Measurements from ENCODE around the gene ARL15. TPM values are rescaled to one million over a fixed set of nuclear protein-coding genes. Genes with fewer than 3 reads are reported as not detected.

Gene ARL15
- total and polyA plus RNA-seq, 9 of the 15 experiments (the other 6 are each of a cell fraction or from before 2014, with no cell fraction given), result 18.5 to 80.4 (median 57.0) TPM

GRCh38 chr5:54310433-54311175 lies at the start of gene ARL15 (continued):
- TF ChIP-seq UBTF (IDR thresholded peaks at IDR 0.05; ENCODE audit: borderline replicate concordance in 1 of 2, low read depth in 2 of 2, low read length in 2 of 2) (peak; percentile 36 to 76; a peak in 1 of 4 replicates), MAX (CRISPR knock-in tag; IDR thresholded peaks at IDR 0.05) (peak; percentile 70), NCOA6 (IDR thresholded peaks at IDR 0.05) (no peak), NCOA2 (IDR thresholded peaks at IDR 0.05; ENCODE audit: partially characterized antibody in 2 of 2) (no peak), BCL6 (CRISPR knock-in tag; IDR thresholded peaks at IDR 0.05) (no peak), MCM5 (IDR thresholded peaks at IDR 0.05; ENCODE audit: low read depth) (no peak), ZBTB11 (CRISPR knock-in tag; IDR thresholded peaks at IDR 0.05) (no peak), SP2 (IDR thresholded peaks at IDR 0.05; ENCODE audit: extremely low read depth, low read depth, low read length, poor library complexity, severe bottlenecking) (no peak), MCM3 (IDR thresholded peaks at IDR 0.05) (no peak), ZFX (CRISPR knock-in tag; IDR thresholded peaks at IDR 0.05) (peak; percentile 45), ZNF143 (CRISPR knock-in tag; IDR thresholded peaks at IDR 0.05) (no peak), JUND (IDR thresholded peaks at IDR 0.05; ENCODE audit: borderline replicate concordance, low read depth, low read length) (peak; percentile 40), JUND (tag; IDR thresholded peaks at IDR 0.05; ENCODE audit: borderline replicate concordance, low read depth, low read length) (peak; percentile 11; the same call in 1 of the 3 replicates), ZNF224 (CRISPR knock-in tag; IDR thresholded peaks at IDR 0.05) (no peak), NR2C1 (IDR thresholded peaks at IDR 0.05) (no peak), NR2C1 (tag; IDR thresholded peaks at IDR 0.05) (no peak), ZNF431 (CRISPR knock-in tag; IDR thresholded peaks at IDR 0.05) (no peak; the same call in 1 of the 2 replicates), ZBTB12 (CRISPR knock-in tag; IDR thresholded peaks at IDR 0.05) (no peak; the same call in 1 of the 2 replicates), SNAPC5 (CRISPR knock-in tag; IDR thresholded peaks at IDR 0.05) (no peak), SRF (CRISPR knock-in tag; IDR thresholded peaks at IDR 0.05) (peak in 1 of 2 experiments; percentile 62; a peak in 2 of 4 replicates), ZNF77 (CRISPR knock-in tag; IDR thresholded peaks at IDR 0.05) (no peak)

Measured in K562 (cell line).